Esophagus (tissue), 2 donors: Measurements from ENCODE around the gene KRTAP26-1. TPM values are rescaled to one million over a fixed set of nuclear protein-coding genes. Genes with fewer than 3 reads are reported as not detected.

Experiments used
- H3K27ac ChIP-seq, 2 donors: one replicate each; pipeline ENCODE4 v1.5.1; 2013; ENCODE audit warnings: low read depth in 2 of 2, mild to moderate bottlenecking in 2 of 2, inconsistent platforms in 1 of 2, low read length in 1 of 2, moderate library complexity in 1 of 2
- H3K27me3 ChIP-seq, 2 donors: one replicate each; pipeline ENCODE4 v1.6.1; 2013; ENCODE audit warnings: low read length in 2 of 2, control low read depth in 1 of 2, mild to moderate bottlenecking in 1 of 2; ENCODE audit not compliant: insufficient read depth in 2 of 2, control insufficient read depth in 1 of 2
- H3K36me3 ChIP-seq, 2 donors: one replicate each; pipeline ENCODE4 v1.6.1; 2013; ENCODE audit warnings: low read length in 1 of 2; ENCODE audit not compliant: control insufficient read depth in 2 of 2, insufficient read depth in 2 of 2
- H3K4me1 ChIP-seq, 2 donors: one replicate each; pipeline ENCODE4 v1.6.1; 2013; ENCODE audit warnings: low read length in 1 of 2; ENCODE audit not compliant: control insufficient read depth in 2 of 2, insufficient read depth in 2 of 2
- H3K4me3 ChIP-seq, 2 donors: one replicate each; pipeline ENCODE4 v1.5.1; 2013; ENCODE audit warnings: low read length in 2 of 2, mild to moderate bottlenecking in 2 of 2, low read depth in 1 of 2, moderate library complexity in 1 of 2
- H3K9me3 ChIP-seq, 2 donors: one replicate each; pipeline ENCODE4 v1.6.1; 2013; ENCODE audit warnings: mild to moderate bottlenecking in 2 of 2, low read depth in 1 of 2, low read length in 1 of 2, moderate library complexity in 1 of 2; ENCODE audit not compliant: control insufficient read depth in 2 of 2, insufficient read depth in 1 of 2
- WGBS, 2 donors: extraction: QIAGEN DNeasy Blood & Tissue Kit; methylation state at CpG; one replicate each; pipeline ENCODE4 v1.1.7; 2013; 5-methylcytosine and 5-hydroxymethylcytosine counted together
- polyA plus RNA-seq, 2 donors: library from polyadenylated mRNA; stranded (reverse); fragments of 200-250 nt; gene quantifications; one replicate each; pipeline ENCODE4 v1.2.3, GENCODE V29; 2013
- donor health status: healthy with polysubstance abuse.
- donor health status: Bipolar disorder and iron deficiency.

The KRTAP26-1 gene
- polyA plus RNA-seq, 2 donors = not detected

DNA sequence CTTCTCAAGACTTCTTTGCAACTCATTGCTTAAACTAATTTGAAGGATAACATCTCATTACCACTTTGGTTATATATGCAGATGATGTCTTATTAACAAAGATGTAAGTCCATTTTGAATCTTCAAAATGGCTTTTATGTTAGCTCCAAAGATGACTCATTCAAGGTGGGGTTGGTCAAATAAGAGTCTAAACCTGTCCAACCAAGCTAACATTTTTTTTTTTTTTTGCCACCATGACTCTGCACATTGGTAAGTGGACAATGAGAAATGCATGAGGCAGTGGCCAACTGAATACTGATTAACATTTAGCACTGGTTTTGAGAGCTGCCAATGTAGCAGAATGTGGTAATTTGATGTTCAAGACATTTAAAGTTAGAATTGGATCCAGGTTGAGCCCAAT is 17.7 kb upstream of the KRTAP26-1 start:
- H3K9me3 ChIP-seq = no peaks in the 10 kb centered on the region
- H3K27me3 ChIP-seq = no peaks in the 10 kb centered on the region
- H3K27ac ChIP-seq = no peak overlapping the region

GRCh38 chr21:30337276-30337744 is 17.2 kb upstream of the KRTAP26-1 start, which contains the start of gene KRTAP27-1:
Gene KRTAP27-1 (minus strand): TSS chr21:30337694. CDS start chr21:30337668, 26 bp downstream.
- Histone ChIP-seq H3K4me1 (no peaks in the 10 kb centered on the region), H3K4me3 (no peak within 1 kb of the TSS), H3K27ac (no peak within 1 kb of the TSS), H3K9me3 (no peaks in the 10 kb centered on the region), H3K27me3 (no peaks in the 10 kb centered on the region), H3K36me3 (no peaks in the 10 kb centered on the region)
- WGBS, 2 donors = 85 to 86% methylated on average over 6 of the region's 6 CpGs

More for the DNA sequence above, 17.7 kb upstream of the KRTAP26-1 start:
- no peaks in the 10 kb centered on the region for H3K36me3 ChIP-seq
- no peaks in the 10 kb centered on the region for H3K4me1 ChIP-seq
- no peak overlapping the region for H3K4me3 ChIP-seq

GRCh38 chr21:30336596-30336995 is 16.5 kb upstream of the KRTAP26-1 start:
- no peak overlapping the region for H3K4me3 ChIP-seq
- H3K36me3 ChIP-seq = no peaks in the 10 kb centered on the region
- H3K9me3 ChIP-seq = no peaks in the 10 kb centered on the region
- no peak overlapping the region for H3K27ac ChIP-seq
- no peaks in the 10 kb centered on the region for H3K4me1 ChIP-seq
- WGBS, 2 donors = 56 to 65% methylated on average over 2 of the region's 2 CpGs
- H3K27me3 ChIP-seq = no peaks in the 10 kb centered on the region

GRCh38 chr21:30333736-30334135 is 13.6 kb upstream of the KRTAP26-1 start:
- Histone ChIP-seq H3K36me3 (no peaks in the 10 kb centered on the region), H3K27me3 (no peaks in the 10 kb centered on the region), H3K9me3 (no peaks in the 10 kb centered on the region), H3K27ac (no peak overlapping the region), H3K4me1 (no peaks in the 10 kb centered on the region), H3K4me3 (no peak overlapping the region)
- 79% methylated on average over 3 of the region's 3 CpGs for WGBS, 2 donors

DNA sequence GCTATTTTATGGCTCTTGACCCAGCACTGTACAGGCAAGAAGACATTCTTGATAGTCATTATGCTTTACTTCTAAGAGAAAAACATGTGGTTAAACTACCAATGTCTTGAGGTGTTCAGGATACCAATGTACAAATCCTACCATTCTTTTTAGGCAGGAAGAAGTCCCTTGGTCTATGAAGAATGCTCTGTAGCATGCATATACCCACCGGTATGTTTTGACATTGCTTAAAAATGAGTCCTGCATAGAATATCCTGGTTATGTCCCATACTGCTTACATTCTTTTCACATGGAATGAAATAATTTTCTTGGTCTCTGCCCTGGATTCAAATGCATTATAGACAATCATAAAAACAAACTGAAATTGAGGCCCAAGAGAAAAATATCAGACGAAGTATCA is 12.6 kb upstream of the KRTAP26-1 start:
- Histone ChIP-seq H3K36me3 (no peaks in the 10 kb centered on the region), H3K4me3 (no peak overlapping the region), H3K9me3 (no peaks in the 10 kb centered on the region), H3K27ac (no peak overlapping the region), H3K27me3 (no peaks in the 10 kb centered on the region), H3K4me1 (no peaks in the 10 kb centered on the region)
- 88 to 93% methylated on average over 2 of the region's 2 CpGs for WGBS, 2 donors

DNA sequence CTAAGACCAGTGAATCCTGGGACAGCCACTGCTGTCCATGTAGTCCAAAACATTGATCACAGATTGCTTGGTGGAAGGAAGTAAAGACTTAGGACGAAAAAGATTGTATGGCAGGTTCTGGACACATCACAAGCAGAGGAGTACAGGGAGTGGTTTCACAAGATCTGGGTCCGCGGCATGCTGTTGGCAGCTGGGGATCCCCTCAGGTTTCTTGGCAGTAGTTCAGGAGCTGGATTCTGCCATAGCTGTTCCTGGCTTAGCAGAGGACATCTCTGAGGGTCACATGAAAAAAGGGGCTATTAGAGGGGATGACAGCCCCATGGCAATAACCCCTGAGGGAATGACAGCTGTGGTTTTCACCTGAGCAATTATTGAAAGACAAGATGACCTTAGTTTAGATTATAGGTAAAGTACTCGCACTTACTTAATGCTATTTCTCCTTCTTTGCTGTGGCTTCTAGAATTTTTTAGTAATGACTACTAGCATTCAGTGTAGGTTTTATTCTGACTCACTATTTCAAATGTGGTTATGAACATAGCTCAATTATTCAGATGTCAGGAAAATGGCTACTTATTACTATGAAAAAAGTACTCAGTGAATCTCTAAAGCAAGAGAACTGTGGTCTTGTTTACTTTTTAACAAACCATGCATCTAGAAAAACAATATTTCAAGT is 9.2 kb upstream of the KRTAP26-1 start:
- 71 to 72% methylated on average over 4 of the region's 4 CpGs for WGBS, 2 donors
- Histone ChIP-seq H3K27me3 (no peaks in the 10 kb centered on the region), H3K4me3 (no peak overlapping the region), H3K9me3 (no peaks in the 10 kb centered on the region), H3K4me1 (no peaks in the 10 kb centered on the region), H3K36me3 (no peaks in the 10 kb centered on the region), H3K27ac (no peak overlapping the region)

GRCh38 chr21:30326390-30326789 is 6.3 kb upstream of the KRTAP26-1 start:
- no peaks in the 10 kb centered on the region for H3K27me3 ChIP-seq
- no peaks in the 10 kb centered on the region for H3K9me3 ChIP-seq
- H3K36me3 ChIP-seq = no peaks in the 10 kb centered on the region
- no peak overlapping the region for H3K4me3 ChIP-seq
- no peaks in the 10 kb centered on the region for H3K4me1 ChIP-seq
- no peak overlapping the region for H3K27ac ChIP-seq

DNA sequence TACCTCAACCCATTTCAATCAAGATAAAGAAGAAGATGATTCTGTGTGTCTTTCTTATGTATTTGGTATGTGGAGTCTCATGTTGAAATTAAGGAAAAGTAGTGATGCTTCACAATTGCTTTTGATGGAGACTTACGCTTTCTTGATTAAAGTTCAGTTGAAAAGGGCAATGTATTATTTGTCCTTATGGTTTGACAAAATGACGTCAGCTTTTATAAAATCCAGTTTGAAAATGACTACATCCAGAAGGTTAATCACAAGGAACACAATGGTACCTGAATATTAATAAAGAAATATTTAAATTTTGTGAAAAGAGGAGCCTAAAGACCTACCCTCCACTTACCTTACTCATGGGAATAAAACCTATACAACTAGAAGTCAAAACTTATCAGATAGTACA is 4.4 kb downstream of the KRTAP26-1 start:
- Histone ChIP-seq H3K27ac (no peak overlapping the region), H3K4me3 (no peak overlapping the region), H3K9me3 (peaks cover 0 to 2% of the 10 kb centered on the region in 2 donors), H3K27me3 (no peaks in the 10 kb centered on the region), H3K36me3 (no peaks in the 10 kb centered on the region), H3K4me1 (no peaks in the 10 kb centered on the region)
- 91% methylated on average over 2 of the region's 2 CpGs for WGBS, 2 donors

DNA sequence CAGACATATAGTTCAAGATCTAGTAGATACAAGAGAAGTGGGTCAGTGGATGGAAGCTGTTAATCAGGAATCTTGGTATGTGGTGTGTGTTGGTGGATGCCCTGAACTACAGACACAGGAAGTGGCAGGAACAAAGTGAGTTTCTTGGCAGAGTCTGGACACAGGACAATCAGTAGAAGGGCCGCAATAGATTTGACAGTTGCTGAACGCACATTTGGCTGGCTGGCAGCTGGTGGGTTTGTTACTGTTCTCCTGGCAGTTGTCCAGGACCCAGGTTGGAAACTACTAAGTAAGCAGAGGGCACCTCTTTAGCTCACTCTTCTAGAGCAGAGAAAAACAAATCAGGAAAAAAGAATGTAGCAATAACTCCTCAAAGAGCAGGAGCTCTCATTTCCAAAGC is 13.2 kb downstream of the KRTAP26-1 start:
- no peaks in the 10 kb centered on the region for H3K4me1 ChIP-seq
- H3K27ac ChIP-seq = no peak overlapping the region
- no peaks in the 10 kb centered on the region for H3K9me3 ChIP-seq
- 57 to 60% methylated on average over 2 of the region's 2 CpGs for WGBS, 2 donors
- no peak overlapping the region for H3K4me3 ChIP-seq
- no peaks in the 10 kb centered on the region for H3K36me3 ChIP-seq
- no peaks in the 10 kb centered on the region for H3K27me3 ChIP-seq

DNA sequence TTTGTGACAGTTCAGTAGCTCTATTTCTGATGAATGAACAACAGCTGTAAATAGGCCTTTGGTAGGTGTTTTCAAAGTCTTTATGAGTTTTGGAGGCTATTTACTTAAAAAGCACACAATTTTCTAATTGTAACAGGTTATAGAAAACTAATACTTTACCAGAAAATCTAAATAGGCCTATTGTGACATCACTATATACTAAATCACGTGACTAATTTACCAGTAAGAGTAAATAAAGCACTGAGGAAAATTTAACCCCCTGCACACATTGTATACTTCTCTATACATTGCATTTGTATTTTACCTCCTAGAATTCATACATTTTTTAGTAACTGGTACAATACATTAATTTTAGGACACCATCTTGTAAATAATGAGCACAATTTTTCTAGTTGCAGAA is 15.0 kb downstream of the KRTAP26-1 start:
- Histone ChIP-seq H3K27me3 (no peaks in the 10 kb centered on the region), H3K27ac (no peak overlapping the region), H3K36me3 (no peaks in the 10 kb centered on the region), H3K4me3 (no peak overlapping the region), H3K9me3 (no peaks in the 10 kb centered on the region), H3K4me1 (no peaks in the 10 kb centered on the region)
- 22 to 23% methylated on average over 1 of the region's 1 CpG for WGBS, 2 donors
